Right atrium auricular region (tissue), 2 donors: ENCODE results near the gene PSMD1. TPM values are rescaled to one million over a fixed set of nuclear protein-coding genes. Genes with fewer than 3 reads are reported as not detected.
"Not testable (repeated sequence)": the region's sequence is repeated elsewhere in the genome, so short reads cannot be mapped to it uniquely, and the experiment has no call there.

Experiments
- DNase-seq: peaks from one replicate; pipeline ENCODE4 v3.0.0-alpha.2; 2019; ENCODE audit warnings: low spot score
- H3K27ac ChIP-seq, 2 donors: fragments of 200-600 bp; sonication (generic); 1 replicate in 1 of 2; 2 replicates in 1 of 2; pipeline ENCODE4 v1.5.1; 2016 to 2019
- H3K27me3 ChIP-seq, 2 donors: fragments of 200-600 bp; sonication (generic); one replicate each; pipeline versions ENCODE4 v1.5.1 to v1.6.0; 2017 to 2019
- H3K36me3 ChIP-seq: fragments of 200-600 bp; sonication (generic); one replicate; pipeline ENCODE4 v1.5.1; 2016
- H3K4me1 ChIP-seq, 2 donors: fragments of 200-600 bp; sonication (generic); one replicate each; pipeline versions ENCODE4 v1.5.1 to v1.6.0; 2017 to 2019
- H3K4me3 ChIP-seq, 2 donors: fragments of 200-600 bp; sonication (generic); 1 replicate in 1 of 2; 2 replicates in 1 of 2; pipeline ENCODE4 v1.5.1; 2017 to 2019; ENCODE audit warnings: mild to moderate bottlenecking in 1 of 2, moderate library complexity in 1 of 2
- H3K9me3 ChIP-seq, 2 donors: fragments of 200-600 bp; sonication (generic); one replicate each; pipeline ENCODE4 v1.5.1; 2019
- total RNA-seq, 2 donors: library from RNA; depleted of rRNA; stranded (reverse); fragments of >200 nt; gene quantifications; one replicate each; pipeline ENCODE4 v1.1.0, GENCODE V29; 2016
- TF ChIP-seq, protein P1 (sequence below), 2 donors: fragments of 200-600 bp; sonication (generic); IDR thresholded peaks; one replicate each; pipeline ENCODE4 v1.5.1; 2019; ENCODE audit warnings: antibody characterized with exemption in 2 of 2

The PSMD1 gene
- total RNA-seq, 2 donors from 2014 or later, result 53.1 to 75.4 TPM

DNA sequence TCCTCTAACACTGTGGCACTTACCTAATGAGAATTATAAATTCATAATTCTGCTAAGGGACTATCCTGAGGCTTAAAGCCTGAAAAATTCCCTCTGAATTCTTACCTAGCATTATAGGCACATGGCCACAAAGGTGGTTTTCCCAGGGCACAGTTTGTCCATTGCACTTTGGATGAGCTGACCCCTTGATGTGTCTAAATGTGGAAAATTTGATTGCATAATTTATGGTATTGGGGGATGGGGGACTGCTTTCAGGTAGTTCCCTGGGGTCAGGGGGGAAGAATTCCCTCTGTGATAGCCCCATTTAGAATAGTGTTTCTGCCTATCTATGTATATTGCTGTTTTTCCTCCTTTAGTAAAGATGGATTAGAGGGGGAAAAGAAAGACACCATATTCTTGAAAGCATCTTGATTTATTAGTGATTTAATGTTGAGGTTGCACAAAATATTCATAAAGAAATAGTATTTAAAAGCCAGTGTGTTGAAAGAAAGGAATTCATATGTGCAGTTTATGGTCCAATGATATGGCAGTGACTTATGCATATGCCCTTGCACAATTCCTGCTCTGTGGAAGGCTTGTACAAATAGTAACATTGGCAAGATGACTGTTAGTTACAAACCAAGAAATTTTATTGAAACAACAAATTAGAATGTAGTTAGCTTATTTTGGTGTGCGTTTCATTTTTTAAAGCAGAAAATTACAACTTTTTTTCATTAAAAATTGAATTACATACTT lies 76.9 kb downstream of the PSMD1 start:
- Histone ChIP-seq H3K4me3 (no peak overlapping the region), H3K9me3 (no peaks in the 10 kb centered on the region), H3K4me1 (peaks cover 0 to 7% of the 10 kb centered on the region in 2 donors), H3K27ac (no peak overlapping the region), H3K27me3 (no peaks in the 10 kb centered on the region), H3K36me3 (no peaks in the 10 kb centered on the region)
- no peak for DNase-seq
- TF ChIP-seq, protein P1, sequence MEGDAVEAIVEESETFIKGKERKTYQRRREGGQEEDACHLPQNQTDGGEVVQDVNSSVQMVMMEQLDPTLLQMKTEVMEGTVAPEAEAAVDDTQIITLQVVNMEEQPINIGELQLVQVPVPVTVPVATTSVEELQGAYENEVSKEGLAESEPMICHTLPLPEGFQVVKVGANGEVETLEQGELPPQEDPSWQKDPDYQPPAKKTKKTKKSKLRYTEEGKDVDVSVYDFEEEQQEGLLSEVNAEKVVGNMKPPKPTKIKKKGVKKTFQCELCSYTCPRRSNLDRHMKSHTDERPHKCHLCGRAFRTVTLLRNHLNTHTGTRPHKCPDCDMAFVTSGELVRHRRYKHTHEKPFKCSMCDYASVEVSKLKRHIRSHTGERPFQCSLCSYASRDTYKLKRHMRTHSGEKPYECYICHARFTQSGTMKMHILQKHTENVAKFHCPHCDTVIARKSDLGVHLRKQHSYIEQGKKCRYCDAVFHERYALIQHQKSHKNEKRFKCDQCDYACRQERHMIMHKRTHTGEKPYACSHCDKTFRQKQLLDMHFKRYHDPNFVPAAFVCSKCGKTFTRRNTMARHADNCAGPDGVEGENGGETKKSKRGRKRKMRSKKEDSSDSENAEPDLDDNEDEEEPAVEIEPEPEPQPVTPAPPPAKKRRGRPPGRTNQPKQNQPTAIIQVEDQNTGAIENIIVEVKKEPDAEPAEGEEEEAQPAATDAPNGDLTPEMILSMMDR (IDR thresholded peaks at IDR 0.05), result no peak

DNA sequence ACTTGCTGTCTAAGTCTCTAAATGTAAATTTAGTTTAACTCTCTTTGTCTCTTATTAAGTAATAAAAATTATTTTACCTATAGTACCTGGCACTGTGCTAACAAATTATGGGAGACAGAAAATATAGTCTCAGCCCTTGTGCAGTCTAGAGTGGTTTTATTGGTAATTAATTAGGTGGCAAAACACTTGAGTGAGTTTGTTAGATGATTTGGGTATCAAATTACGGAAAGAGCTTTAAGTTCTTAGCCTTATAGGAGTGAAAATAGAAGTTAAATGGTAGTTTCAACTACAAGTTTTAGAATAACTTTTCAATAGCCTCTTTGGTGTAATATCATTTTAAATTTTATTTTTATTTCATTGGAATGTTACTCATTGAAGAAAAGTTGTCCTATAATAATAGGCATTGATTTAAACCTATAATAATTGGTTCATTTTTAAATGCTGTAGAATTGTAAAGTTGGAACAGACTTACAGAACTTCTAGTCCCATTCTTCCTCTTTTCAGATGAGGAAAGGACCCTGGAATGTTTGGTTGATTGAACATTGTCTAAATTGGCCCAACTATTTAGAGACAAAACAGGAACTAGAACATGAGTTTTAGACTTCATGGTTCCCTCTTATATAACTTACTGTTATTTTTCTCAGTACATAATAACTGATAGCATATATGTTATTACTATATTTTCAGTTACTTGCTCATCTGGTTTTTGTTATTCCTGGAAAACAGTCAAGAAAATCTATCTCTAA lies 78.4 kb downstream of the PSMD1 start:
- TF ChIP-seq, protein P1 (IDR thresholded peaks at IDR 0.05), result no peak
- H3K27ac ChIP-seq, result no peak overlapping the region
- peaks cover 0 to 7% of the 10 kb centered on the region in 2 donors for H3K4me1 ChIP-seq

DNA sequence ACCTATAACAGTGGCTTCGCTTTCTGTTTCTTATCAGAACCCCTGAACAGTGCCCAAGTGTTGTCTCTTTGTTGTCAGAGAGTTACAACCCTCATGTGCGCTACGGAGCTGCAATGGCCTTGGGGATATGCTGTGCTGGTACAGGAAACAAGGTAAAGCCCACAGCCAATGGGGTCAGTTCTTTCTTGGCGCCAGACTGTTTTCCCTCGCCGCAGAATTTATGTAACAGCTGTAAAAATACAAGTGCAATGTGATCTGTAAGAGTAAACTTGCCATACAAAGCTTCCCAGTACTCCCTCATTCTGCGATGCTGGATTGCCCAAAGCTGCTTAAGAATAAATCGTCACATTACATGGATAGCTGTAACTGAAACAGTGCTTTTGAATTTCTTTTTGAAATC lies 82.0 kb downstream of the PSMD1 start:
- Histone ChIP-seq H3K36me3 (no peaks in the 10 kb centered on the region), H3K4me3 (no peak overlapping the region), H3K27ac (no peak overlapping the region), H3K9me3 (no peaks in the 10 kb centered on the region), H3K27me3 (no peaks in the 10 kb centered on the region), H3K4me1 (no peaks in the 10 kb centered on the region)
- TF ChIP-seq, protein P1 (IDR thresholded peaks at IDR 0.05), result no peak
- no peak for DNase-seq

More for the DNA sequence above, 78.4 kb downstream of the PSMD1 start:
- no peak for DNase-seq
- Histone ChIP-seq H3K9me3 (no peaks in the 10 kb centered on the region), H3K4me3 (no peak overlapping the region), H3K27me3 (no peaks in the 10 kb centered on the region), H3K36me3 (no peaks in the 10 kb centered on the region)

DNA sequence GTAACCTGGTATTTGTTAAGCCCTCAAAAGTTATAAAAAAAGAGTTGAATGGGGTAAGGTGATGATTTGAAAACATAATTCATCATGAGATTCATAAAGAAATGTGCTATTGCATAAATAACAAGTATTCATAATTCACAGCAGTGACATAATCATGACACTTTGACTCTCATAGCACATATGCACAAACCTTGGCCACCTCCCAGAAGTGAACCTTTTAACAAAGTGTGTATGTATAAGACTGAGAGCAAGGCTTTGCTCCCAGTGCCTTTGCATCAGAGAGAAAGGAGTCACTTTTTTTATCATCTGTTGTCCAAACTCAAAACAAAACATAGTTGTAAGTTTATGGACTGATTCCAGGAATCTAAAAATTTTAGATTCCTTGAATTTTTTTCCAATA lies 83.1 kb downstream of the PSMD1 start:
- Histone ChIP-seq H3K9me3 (no peaks in the 10 kb centered on the region), H3K36me3 (no peaks in the 10 kb centered on the region), H3K27ac (no peak overlapping the region), H3K4me3 (no peak overlapping the region), H3K27me3 (no peaks in the 10 kb centered on the region), H3K4me1 (no peaks in the 10 kb centered on the region)
- DNase-seq, result no peak
- TF ChIP-seq, protein P1 (IDR thresholded peaks at IDR 0.05), result no peak

DNA sequence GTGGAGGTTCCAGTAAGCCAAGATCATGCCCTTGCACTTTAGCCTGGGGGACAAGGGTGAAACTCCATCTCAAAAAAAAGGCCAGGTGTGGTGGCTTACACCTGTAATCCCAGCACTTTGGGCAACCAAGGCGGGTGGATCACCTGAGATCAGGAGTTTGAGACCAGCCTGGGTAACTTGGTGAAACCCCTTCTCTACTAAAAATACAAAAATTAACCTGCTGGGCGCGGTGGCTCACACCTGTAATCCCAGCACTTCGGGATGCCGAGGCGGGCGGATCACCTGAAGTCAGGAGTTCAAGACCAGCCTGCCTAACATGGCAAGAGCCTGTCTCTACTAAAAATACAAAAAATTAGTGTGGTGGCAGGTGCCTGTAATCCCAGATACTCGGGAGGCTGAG lies 84.1 kb downstream of the PSMD1 start:
- not testable (repeated sequence) for H3K27me3 ChIP-seq, H3K9me3 ChIP-seq, H3K36me3 ChIP-seq, H3K4me3 ChIP-seq, H3K27ac ChIP-seq, H3K4me1 ChIP-seq, DNase-seq

DNA sequence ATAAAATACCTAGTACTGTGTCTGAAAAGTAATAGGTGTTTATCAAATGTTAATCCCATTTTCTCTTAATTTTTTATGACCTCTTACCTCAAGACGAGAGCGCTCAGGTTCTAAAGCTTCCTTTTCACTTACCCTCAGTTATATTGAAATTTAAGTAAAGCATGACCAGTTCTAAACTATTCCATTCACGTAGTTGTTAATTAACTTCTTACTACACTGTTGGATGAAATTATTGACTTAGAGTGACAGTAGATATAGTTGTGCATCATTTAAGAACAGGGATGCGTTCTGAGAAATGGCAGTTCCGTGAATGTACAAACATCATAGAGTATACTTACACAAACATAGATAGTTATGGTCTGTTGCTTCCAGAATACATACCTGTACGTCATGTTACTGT lies 88.2 kb downstream of the PSMD1 start:
- Histone ChIP-seq H3K27ac (no peak overlapping the region), H3K36me3 (peaks cover 33% of the 10 kb centered on the region), H3K27me3 (no peaks in the 10 kb centered on the region), H3K9me3 (no peaks in the 10 kb centered on the region), H3K4me1 (no peaks in the 10 kb centered on the region), H3K4me3 (no peak overlapping the region)
- no peak for DNase-seq
- TF ChIP-seq, protein P1 (IDR thresholded peaks at IDR 0.05), result no peak
